Loucy (cell line): ENCODE measurements around the gene HSPA4L.

Source experiments
- CTCF ChIP-seq: fragments of 200-600 bp; sonication (generic); conservative IDR thresholded peaks from 2 replicates; pipeline ENCODE4 v1.5.1; 2014; ENCODE audit warnings: mild to moderate bottlenecking, antibody characterized with exemption, low read length
- EZH2phosphoT487 ChIP-seq: fragments of 200-600 bp; IDR thresholded peaks from 2 replicates; pipeline ENCODE4 v1.6.1; 2018; ENCODE audit warnings: antibody characterized with exemption, mild to moderate bottlenecking, moderate library complexity, borderline replicate concordance

DNA sequence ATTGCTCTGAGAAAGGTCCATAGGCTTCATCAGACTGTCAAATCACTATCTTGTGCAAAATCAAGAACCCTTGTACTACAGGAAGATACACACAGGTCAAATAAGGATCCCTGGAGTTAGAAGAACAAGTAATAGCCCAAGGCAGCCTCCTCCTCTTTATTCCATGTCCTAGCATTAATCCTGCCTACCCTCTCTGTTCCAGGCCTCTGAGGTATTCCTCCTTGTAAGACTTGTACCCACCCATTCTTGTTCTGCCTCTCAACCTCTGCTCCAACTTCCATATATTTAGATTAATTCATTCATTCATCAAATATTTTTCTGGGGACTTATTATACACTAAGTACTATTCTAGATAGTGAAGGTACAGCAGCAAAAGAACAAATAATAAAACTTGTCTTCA, 88.2 kb downstream of the HSPA4L start:
- no peak for TF ChIP-seq CTCF
- no peak for TF ChIP-seq EZH2phosphoT487
